GM23338 (cell line): ENCODE data around the gene AQP4.
A peak's percentile ranks its signal among the peaks of the same experiment; 100 is the strongest.

Experiments used
- CREB1 ChIP-seq: fragments of 250-450 bp; sonication (Bioruptor Pico); IDR thresholded peaks from 2 replicates; pipeline ENCODE4 v1.5.0; 2020; ENCODE audit warnings: low read depth, mild to moderate bottlenecking, moderate library complexity
- CTCF ChIP-seq, 2 experiments: fragments of 200-600 bp in 1 of 2; sonication (generic) in 1 of 2; conservative IDR thresholded peaks; 2 replicates each; pipeline versions ENCODE4 v1.5.1 to v1.6.1; 2016 to 2017; ENCODE audit warnings: antibody characterized with exemption in 2 of 2, low read depth in 2 of 2, mild to moderate bottlenecking in 2 of 2, moderate library complexity in 1 of 2
- ETS1 ChIP-seq: IDR thresholded peaks from 2 replicates; pipeline ENCODE4 v1.6.1; 2016; ENCODE audit warnings: antibody characterized with exemption
- EZH2 ChIP-seq: fragments of 200-600 bp; sonication (generic); IDR thresholded peaks from one replicate; pipeline ENCODE4 v1.8.0; 2017; ENCODE audit warnings: antibody characterized with exemption, mild to moderate bottlenecking, low read depth; ENCODE audit not compliant: unreplicated experiment
- EZH2phosphoT487 ChIP-seq: fragments of 200-600 bp; sonication (generic); IDR thresholded peaks from one replicate; pipeline ENCODE4 v1.8.1; 2018; ENCODE audit warnings: antibody characterized with exemption; ENCODE audit not compliant: unreplicated experiment
- JUNB ChIP-seq: IDR thresholded peaks from one replicate; pipeline ENCODE4 v1.6.1; 2016; ENCODE audit warnings: antibody characterized with exemption; ENCODE audit not compliant: unreplicated experiment
- NANOG ChIP-seq: IDR thresholded peaks from 2 replicates; pipeline ENCODE4 v1.6.1; 2016; ENCODE audit warnings: antibody characterized with exemption, borderline replicate concordance
- POLR2AphosphoS5 ChIP-seq: IDR thresholded peaks from 2 replicates; pipeline ENCODE4 v1.6.1; 2016; ENCODE audit warnings: antibody characterized with exemption, low read depth
- REST ChIP-seq: IDR thresholded peaks from one replicate; pipeline ENCODE4 v1.6.1; 2018; ENCODE audit warnings: antibody characterized with exemption; ENCODE audit not compliant: unreplicated experiment
- STAT1 ChIP-seq: IDR thresholded peaks from one replicate; pipeline ENCODE4 v1.6.1; 2016; ENCODE audit warnings: antibody characterized with exemption; ENCODE audit not compliant: unreplicated experiment
- ZNF331 ChIP-seq: fragments of 250-450 bp; sonication (Bioruptor Pico); IDR thresholded peaks from 2 replicates; pipeline ENCODE4 v1.5.0; 2020; ENCODE audit warnings: low read depth, mild to moderate bottlenecking, moderate library complexity
- ZNF462 ChIP-seq: fragments of 250-450 bp; sonication (Bioruptor Pico); IDR thresholded peaks from 2 replicates; pipeline ENCODE4 v1.5.0; 2020; ENCODE audit warnings: mild to moderate bottlenecking, moderate library complexity

- no peak for TF ChIP-seq EZH2
- no peak for TF ChIP-seq CTCF (conservative IDR thresholded peaks at IDR 0.05; ENCODE audit: low read depth in 2 of 2)
- TF ChIP-seq NANOG = no peak
- TF ChIP-seq REST = no peak
- TF ChIP-seq POLR2AphosphoS5 = no peak
- no peak for TF ChIP-seq EZH2phosphoT487
- TF ChIP-seq JUNB = no peak
- no peak for TF ChIP-seq CREB1 (CRISPR knock-in tag)
- TF ChIP-seq ETS1 = no peak
- TF ChIP-seq ZNF462 (CRISPR knock-in tag) = no peak
- peak; percentile 76 for TF ChIP-seq ZNF331 (CRISPR knock-in tag)
- no peak for TF ChIP-seq STAT1
Observed at GRCh38 chr18:26843760-26844159, 21.7 kb downstream of the AQP4 start.
